ENCODE data around the gene MLF2. TPM values are rescaled to one million over a fixed set of nuclear protein-coding genes. Genes with fewer than 3 reads are reported as not detected.
A peak's percentile ranks its signal among the peaks of the same experiment; 100 is the strongest.

The MLF2 gene
- total and polyA plus RNA-seq, 2 donors from 2014 or later, result 141 to 289 TPM

DNA sequence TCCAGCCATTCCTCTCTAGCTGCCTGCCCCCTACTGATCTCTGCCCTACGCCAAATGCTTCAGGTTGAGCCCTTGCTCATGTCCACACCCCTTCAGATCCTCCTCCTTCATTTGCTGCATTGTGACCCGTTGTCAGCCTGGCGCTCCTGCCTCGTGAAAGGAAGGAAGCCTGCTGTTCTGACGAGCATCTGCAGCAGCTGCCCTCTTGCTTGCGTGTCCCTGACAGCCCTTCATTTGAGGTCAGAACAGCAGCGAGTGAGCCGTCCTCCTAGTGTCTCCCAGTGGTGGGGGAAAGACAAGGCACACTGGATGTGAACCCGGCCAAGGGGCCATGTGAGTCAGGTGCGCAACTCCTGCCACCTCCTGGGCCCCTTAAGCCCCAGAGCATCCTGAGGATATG lies 49.3 kb downstream of the MLF2 start:
- no peaks in the 10 kb centered on the region for H3K27me3 ChIP-seq (ENCODE audit: control insufficient read depth, insufficient read depth, low read length)
- intact Hi-C loops (cut with DNase I), result no loop called here

DNA sequence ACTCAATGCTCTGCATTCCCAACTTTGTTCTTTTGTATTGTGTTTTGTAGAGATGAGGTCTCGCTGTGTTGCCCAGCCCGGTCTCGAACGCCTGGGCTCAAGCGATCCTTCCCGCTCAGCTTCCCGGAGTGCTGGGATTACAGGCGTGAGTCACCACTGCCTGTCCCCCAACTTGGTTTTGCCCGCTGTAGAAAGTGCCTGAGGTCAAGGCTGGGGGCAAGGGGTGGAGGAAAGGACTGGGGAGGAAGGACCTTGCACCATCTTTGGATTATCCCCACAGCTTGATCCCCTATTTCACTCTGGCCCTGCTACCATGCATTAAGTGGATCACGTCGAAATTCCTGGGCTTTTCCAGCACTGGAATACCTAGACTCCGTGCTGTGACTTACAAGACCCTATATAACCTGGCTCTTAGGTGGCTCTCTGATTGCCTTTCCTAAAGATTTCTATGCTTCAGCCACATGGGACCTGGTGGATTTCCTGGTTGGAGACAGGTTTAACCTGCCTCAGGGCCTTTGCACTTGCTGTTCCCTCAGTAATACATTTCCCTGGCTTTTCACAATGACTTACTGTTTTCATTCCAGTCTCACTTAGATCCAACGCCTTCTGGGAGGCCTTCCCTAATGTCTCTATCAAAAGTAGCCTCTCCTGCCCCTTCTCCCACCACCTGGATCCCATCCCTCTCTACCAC lies 51.7 kb downstream of the MLF2 start:
- DNase-seq (no peak), FAIRE-seq (no peak)
- intact Hi-C loops (cut with DNase I), result no loop called here
- peak overlapping the region in 1 of 3 donors; percentile 65 for H3K4me3 ChIP-seq (ENCODE audit: low read length in 3 of 3)
- TF ChIP-seq, protein P1, sequence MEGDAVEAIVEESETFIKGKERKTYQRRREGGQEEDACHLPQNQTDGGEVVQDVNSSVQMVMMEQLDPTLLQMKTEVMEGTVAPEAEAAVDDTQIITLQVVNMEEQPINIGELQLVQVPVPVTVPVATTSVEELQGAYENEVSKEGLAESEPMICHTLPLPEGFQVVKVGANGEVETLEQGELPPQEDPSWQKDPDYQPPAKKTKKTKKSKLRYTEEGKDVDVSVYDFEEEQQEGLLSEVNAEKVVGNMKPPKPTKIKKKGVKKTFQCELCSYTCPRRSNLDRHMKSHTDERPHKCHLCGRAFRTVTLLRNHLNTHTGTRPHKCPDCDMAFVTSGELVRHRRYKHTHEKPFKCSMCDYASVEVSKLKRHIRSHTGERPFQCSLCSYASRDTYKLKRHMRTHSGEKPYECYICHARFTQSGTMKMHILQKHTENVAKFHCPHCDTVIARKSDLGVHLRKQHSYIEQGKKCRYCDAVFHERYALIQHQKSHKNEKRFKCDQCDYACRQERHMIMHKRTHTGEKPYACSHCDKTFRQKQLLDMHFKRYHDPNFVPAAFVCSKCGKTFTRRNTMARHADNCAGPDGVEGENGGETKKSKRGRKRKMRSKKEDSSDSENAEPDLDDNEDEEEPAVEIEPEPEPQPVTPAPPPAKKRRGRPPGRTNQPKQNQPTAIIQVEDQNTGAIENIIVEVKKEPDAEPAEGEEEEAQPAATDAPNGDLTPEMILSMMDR (IDR thresholded peaks at IDR 0.05; ENCODE audit: borderline replicate concordance, extremely low read depth, insufficient read depth), result no peak
- peak overlapping the region in 1 of 3 donors; percentile 40 for H3K9ac ChIP-seq (ENCODE audit: low read length in 3 of 3)
- no peaks in the 10 kb centered on the region for H3K36me3 ChIP-seq (ENCODE audit: control insufficient read depth in 2 of 3, insufficient read depth in 3 of 3, low read length in 3 of 3)
- no peaks in the 10 kb centered on the region for H3K27me3 ChIP-seq (ENCODE audit: control insufficient read depth, insufficient read depth, low read length)
- peaks cover 0 to 5% (median 0%) of the 10 kb centered on the region in 3 donors for H3K4me1 ChIP-seq (ENCODE audit: control insufficient read depth in 2 of 3, insufficient read depth in 2 of 3, low read depth in 1 of 3, low read length in 3 of 3)
- no peaks in the 10 kb centered on the region for H3K9me3 ChIP-seq (ENCODE audit: control insufficient read depth in 2 of 3, insufficient read depth in 1 of 3, low read length in 3 of 3)
- no peak overlapping the region for H3K27ac ChIP-seq (ENCODE audit: low read depth in 2 of 2, low read length in 2 of 2)

More for the DNA sequence above, 49.3 kb downstream of the MLF2 start:
- H3K27ac ChIP-seq (ENCODE audit: low read depth in 2 of 2, low read length in 2 of 2), result no peak overlapping the region
- no peaks in the 10 kb centered on the region for H3K9me3 ChIP-seq (ENCODE audit: control insufficient read depth in 2 of 3, insufficient read depth in 1 of 3, low read length in 3 of 3)
- no peak overlapping the region for H3K4me3 ChIP-seq (ENCODE audit: low read length in 3 of 3)
- H3K36me3 ChIP-seq (ENCODE audit: control insufficient read depth in 2 of 3, insufficient read depth in 3 of 3, low read length in 3 of 3), result no peaks in the 10 kb centered on the region
- TF ChIP-seq, protein P1 (IDR thresholded peaks at IDR 0.05; ENCODE audit: borderline replicate concordance, extremely low read depth, insufficient read depth), result no peak
- FAIRE-seq (no peak), DNase-seq (peak in 2 of 5 donors; percentile 15 to 33)
- H3K9ac ChIP-seq (ENCODE audit: low read length in 3 of 3), result no peak overlapping the region
- peaks cover 0 to 5% (median 0%) of the 10 kb centered on the region in 3 donors for H3K4me1 ChIP-seq (ENCODE audit: control insufficient read depth in 2 of 3, insufficient read depth in 2 of 3, low read depth in 1 of 3, low read length in 3 of 3)

DNA sequence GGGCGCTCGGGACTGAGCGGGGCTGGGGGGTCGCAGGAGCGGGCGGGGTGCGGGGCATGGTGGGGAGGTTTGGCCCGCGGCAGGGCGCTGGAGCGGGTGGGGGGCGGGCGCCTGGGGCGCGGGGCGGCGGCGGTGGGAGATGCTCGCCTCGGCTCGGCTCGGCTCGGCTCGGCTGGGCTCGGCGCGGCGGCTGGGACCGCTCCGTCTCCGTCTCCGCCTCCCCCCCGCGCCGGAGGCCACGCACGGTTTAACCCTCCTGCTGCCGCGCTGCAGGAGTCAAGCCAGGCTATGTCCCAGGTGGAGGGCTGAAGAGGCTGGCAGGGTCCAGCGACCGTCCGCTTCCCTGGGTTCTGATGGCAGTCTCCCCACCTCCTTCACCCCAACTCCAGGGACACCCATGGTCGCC lies 52.3 kb downstream of the MLF2 start, which contains the start of gene PIANP:
Gene PIANP (minus strand): TSS at position 170 of the 406 bp plus-strand sequence. CDS start 2,754 bp downstream, outside the sequence.
- TF ChIP-seq, protein P1 (IDR thresholded peaks at IDR 0.05; ENCODE audit: borderline replicate concordance, extremely low read depth, insufficient read depth), result no peak
- DNase-seq (peak; percentile 73 to 91 (median 87)), FAIRE-seq (no peak)
- Histone ChIP-seq H3K4me3 (ENCODE audit: low read length in 3 of 3) (peak within 1 kb of the TSS in 1 of 3 donors; percentile 65), H3K27ac (ENCODE audit: low read depth in 2 of 2, low read length in 2 of 2) (no peak within 1 kb of the TSS), H3K9ac (ENCODE audit: low read length in 3 of 3) (peak within 1 kb of the TSS in 1 of 3 donors; percentile 40), H3K27me3 (ENCODE audit: control insufficient read depth, insufficient read depth, low read length) (no peaks in the 10 kb centered on the region), H3K4me1 (ENCODE audit: control insufficient read depth in 2 of 3, insufficient read depth in 2 of 3, low read depth in 1 of 3, low read length in 3 of 3) (peaks cover 0 to 5% (median 0%) of the 10 kb centered on the region in 3 donors), H3K9me3 (ENCODE audit: control insufficient read depth in 2 of 3, insufficient read depth in 1 of 3, low read length in 3 of 3) (no peaks in the 10 kb centered on the region), H3K36me3 (ENCODE audit: control insufficient read depth in 2 of 3, insufficient read depth in 3 of 3, low read length in 3 of 3) (no peaks in the 10 kb centered on the region)
- intact Hi-C loops (cut with DNase I), result no loop called here
